Measurements from ENCODE around the gene ESR1. TPM values are rescaled to one million over a fixed set of nuclear protein-coding genes. Genes with fewer than 3 reads are reported as not detected.

ESR1 gene
- total RNA-seq, 2 experiments from 2014 or later, result 0.45 to 1.1 TPM

DNA sequence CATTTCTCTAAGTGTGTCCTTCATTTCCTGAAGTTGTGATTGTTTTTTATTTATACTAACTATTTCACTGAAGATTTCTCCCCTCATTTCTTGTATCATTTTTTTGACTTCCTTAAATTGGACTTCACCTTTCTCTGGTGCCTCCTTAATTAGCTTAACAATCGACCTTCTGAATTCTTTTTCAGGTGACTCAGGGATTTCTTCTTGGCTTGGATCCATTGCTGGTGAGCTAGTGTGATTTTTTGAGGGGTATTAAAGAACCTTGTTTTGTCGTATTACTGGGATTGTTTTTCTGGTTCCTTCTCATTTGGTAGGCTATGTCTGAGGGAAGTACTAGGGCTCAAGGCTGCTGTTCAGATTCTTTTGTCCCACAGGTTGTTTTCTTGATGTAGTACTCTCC, 92.8 kb downstream of the ESR1 start:
- H3K4me1 Mint-ChIP-seq, result no peaks in the 10 kb centered on the region
- no peak overlapping the region for H3K4me3 Mint-ChIP-seq
- peaks cover 9% of the 10 kb centered on the region for H3K9me3 Mint-ChIP-seq
- H3K27me3 Mint-ChIP-seq, result no peaks in the 10 kb centered on the region
- no peak for DNase-seq
- no peak overlapping the region for H3K27ac Mint-ChIP-seq
- peaks cover 2% of the 10 kb centered on the region for H3K36me3 Mint-ChIP-seq

DNA sequence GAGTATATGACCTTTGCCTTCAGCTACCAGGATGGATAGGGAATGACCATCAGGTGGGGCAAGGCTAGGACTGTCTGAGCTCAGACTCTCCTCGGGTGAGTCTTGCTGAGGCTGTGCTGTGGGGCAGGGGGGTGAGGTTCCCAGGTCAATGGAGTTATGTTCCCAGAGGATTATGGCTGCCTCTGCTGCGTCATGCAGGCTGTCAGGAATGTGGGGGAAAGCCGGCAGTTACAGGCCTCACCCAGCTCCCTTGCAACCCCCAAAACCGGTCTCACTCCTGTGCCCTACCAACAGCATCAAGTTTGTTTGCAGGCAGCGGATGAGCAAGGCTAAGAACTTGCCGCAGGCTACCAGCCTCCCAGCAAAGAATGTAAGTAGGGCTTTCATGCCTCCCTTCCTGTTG, 93.5 kb downstream of the ESR1 start:
- Mint-ChIP-seq H3K27ac (no peak overlapping the region), H3K4me3 (no peak overlapping the region), H3K4me1 (no peaks in the 10 kb centered on the region), H3K36me3 (peaks cover 2% of the 10 kb centered on the region), H3K9me3 (peaks cover 9% of the 10 kb centered on the region), H3K27me3 (no peaks in the 10 kb centered on the region)
- DNase-seq, result no peak

DNA sequence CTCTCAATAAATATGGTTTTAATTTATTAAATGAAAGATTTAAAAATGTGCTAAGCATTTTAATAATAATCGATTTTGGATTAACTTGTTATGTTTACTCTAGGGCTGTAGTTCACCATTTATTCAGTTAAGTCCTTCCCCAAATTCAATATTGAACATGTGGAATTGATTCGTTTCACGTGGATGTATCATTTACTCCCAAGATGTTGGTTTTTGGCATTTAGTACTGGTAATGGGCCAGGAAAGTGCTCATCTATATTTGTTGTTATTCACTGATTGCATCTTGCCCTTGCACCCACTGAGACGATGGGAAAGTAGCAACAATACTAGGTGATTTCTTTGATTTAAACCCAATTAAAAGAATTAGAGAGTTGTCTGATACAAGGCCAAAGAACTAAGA, 97.1 kb downstream of the ESR1 start:
- DNase-seq, result no peak
- Mint-ChIP-seq H3K36me3 (peaks cover 2% of the 10 kb centered on the region), H3K9me3 (peaks cover 4% of the 10 kb centered on the region), H3K27ac (no peak overlapping the region), H3K4me1 (no peaks in the 10 kb centered on the region), H3K27me3 (peaks cover 4% of the 10 kb centered on the region), H3K4me3 (no peak overlapping the region)

DNA sequence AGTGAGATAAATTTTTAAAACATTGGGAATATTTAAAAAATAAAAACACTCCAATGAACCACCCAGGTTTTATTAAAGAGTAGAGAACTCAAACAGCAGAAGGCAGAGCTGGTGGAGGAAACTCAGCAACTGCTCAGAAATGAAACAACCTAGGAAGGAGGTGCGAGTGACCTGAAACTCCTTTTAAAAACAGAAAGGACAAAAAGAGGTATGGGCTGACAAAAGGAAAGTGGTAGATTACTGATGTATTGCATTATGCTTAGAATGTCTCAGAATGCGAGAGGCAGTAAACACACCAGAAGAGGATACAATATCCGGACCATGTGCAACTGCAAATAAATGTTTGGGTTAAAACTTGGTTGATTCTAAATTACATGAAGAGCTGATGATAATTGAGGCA, 97.6 kb downstream of the ESR1 start:
- Mint-ChIP-seq H3K4me3 (no peak overlapping the region), H3K36me3 (peaks cover 2% of the 10 kb centered on the region), H3K9me3 (peaks cover 3% of the 10 kb centered on the region), H3K4me1 (no peaks in the 10 kb centered on the region), H3K27me3 (peaks cover 4% of the 10 kb centered on the region), H3K27ac (no peak overlapping the region)
- DNase-seq, result no peak

DNA sequence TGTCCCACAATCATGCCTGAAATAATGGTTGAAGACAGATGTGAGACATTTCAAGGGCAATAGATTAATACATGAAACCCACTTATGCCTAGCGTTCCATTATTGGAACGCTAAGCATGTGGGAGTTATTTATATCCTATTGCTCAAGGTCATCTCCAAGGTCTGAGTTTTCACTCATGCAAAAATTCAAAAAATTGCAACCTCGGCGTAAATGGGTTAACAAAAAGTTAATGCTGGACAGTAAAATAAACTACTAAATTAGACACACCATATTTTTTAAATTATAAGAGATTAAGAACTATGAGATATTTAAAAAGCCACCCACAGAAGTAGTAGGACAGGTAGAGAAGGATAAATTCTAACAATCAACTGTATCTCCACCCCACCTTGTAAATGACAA, 98.4 kb downstream of the ESR1 start:
- H3K27me3 Mint-ChIP-seq, result peaks cover 4% of the 10 kb centered on the region

DNA sequence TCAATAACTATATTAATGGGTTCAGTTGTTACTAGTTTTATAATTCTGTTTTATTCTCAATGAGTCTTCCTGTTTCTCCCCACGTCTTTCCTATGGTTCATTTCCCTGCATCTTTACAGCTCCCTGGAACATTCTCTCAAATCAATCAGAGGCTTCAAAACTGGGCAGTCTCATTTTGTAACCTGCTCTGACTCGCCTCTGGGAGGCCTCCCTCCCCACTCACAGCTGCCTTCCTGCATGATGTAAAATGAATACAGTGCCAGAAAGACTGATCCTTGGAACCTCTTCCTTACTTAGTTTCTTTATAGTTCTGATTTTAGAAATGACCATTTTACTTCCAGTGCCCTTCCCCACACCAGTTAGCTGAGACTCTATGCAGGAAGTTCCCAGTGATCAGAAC, 103.9 kb downstream of the ESR1 start:
- no peak for DNase-seq
- H3K36me3 Mint-ChIP-seq, result no peaks in the 10 kb centered on the region
- no peaks in the 10 kb centered on the region for H3K9me3 Mint-ChIP-seq
- H3K4me3 Mint-ChIP-seq, result no peak overlapping the region
- H3K4me1 Mint-ChIP-seq, result no peaks in the 10 kb centered on the region
- H3K27ac Mint-ChIP-seq, result no peak overlapping the region
- H3K27me3 Mint-ChIP-seq, result peaks cover 4% of the 10 kb centered on the region

More for the DNA sequence above, 98.4 kb downstream of the ESR1 start:
- H3K4me1 Mint-ChIP-seq, result no peaks in the 10 kb centered on the region
- H3K4me3 Mint-ChIP-seq, result no peak overlapping the region
- no peaks in the 10 kb centered on the region for H3K9me3 Mint-ChIP-seq
- no peaks in the 10 kb centered on the region for H3K36me3 Mint-ChIP-seq
- no peak for DNase-seq
- no peak overlapping the region for H3K27ac Mint-ChIP-seq

DNA sequence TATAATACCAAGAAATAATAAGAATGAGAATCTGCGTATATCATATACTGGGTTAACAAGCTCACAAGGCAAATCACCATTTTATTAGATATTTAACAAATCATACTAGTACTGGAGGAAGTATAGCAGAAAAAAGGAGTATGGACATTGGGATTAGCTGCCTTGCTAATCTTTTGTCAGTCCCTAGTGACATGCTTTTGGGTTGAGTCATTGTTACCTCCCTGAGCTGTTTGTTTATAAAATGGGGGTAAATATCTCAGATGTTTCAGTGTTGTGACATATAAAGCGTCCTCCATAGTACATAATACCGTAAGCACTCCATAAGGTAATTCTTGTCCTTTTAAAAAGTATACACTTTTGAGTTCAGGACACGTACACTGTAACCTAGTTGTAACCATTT, 107.0 kb downstream of the ESR1 start:
- no peaks in the 10 kb centered on the region for H3K4me1 Mint-ChIP-seq

DNA sequence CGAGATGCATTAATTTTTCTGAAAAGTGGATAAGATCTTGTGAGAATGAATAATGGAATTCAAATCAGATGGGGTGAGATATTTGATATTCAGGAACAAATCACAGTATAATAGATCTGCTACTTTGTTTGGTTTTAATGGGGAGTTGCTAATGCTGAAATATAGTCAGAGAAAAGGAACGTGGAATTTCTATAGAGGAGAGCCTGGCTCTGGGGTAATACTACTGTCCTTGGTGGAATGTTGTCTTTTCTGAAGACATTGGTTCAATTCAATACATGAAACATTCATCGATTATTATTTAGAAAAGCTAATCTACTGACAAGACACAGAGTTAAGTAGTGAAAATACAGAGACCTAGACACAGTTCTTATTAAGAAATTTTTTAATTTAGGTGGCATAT, 108.6 kb downstream of the ESR1 start:
- Mint-ChIP-seq H3K4me1 (no peaks in the 10 kb centered on the region), H3K27ac (no peak overlapping the region), H3K27me3 (no peaks in the 10 kb centered on the region), H3K4me3 (no peak overlapping the region), H3K9me3 (no peaks in the 10 kb centered on the region), H3K36me3 (no peaks in the 10 kb centered on the region)
- DNase-seq, result no peak

More for the DNA sequence above, 107.0 kb downstream of the ESR1 start:
- Mint-ChIP-seq H3K36me3 (no peaks in the 10 kb centered on the region), H3K9me3 (no peaks in the 10 kb centered on the region), H3K27me3 (no peaks in the 10 kb centered on the region), H3K4me3 (no peak overlapping the region), H3K27ac (no peak overlapping the region)
- no peak for DNase-seq

DNA sequence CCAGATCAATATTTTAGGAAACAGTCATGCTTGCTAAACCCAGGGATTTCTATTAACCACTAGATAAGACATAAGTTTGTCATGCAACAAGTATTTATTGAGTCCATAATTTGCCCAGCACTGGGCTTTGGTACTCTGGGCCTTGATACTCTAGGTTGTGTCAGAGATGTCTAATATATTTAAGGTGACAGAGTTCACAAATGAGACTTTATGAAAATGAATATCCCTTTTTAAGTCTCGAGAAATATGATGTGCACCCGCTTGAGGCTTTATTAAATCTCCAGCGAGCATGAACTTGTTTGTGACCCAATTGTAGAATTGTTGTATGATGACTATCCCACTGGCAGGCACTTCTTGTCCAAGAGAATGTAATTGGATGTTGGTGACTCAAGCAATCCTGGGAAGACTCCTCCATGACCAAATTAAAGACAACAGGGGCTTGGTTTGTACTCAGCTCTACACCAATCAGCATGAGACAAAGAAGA, 109.2 kb downstream of the ESR1 start:
- no peak for DNase-seq
- Mint-ChIP-seq H3K27ac (no peak overlapping the region), H3K9me3 (no peaks in the 10 kb centered on the region), H3K4me1 (no peaks in the 10 kb centered on the region), H3K36me3 (no peaks in the 10 kb centered on the region), H3K27me3 (no peaks in the 10 kb centered on the region), H3K4me3 (no peak overlapping the region)

DNA sequence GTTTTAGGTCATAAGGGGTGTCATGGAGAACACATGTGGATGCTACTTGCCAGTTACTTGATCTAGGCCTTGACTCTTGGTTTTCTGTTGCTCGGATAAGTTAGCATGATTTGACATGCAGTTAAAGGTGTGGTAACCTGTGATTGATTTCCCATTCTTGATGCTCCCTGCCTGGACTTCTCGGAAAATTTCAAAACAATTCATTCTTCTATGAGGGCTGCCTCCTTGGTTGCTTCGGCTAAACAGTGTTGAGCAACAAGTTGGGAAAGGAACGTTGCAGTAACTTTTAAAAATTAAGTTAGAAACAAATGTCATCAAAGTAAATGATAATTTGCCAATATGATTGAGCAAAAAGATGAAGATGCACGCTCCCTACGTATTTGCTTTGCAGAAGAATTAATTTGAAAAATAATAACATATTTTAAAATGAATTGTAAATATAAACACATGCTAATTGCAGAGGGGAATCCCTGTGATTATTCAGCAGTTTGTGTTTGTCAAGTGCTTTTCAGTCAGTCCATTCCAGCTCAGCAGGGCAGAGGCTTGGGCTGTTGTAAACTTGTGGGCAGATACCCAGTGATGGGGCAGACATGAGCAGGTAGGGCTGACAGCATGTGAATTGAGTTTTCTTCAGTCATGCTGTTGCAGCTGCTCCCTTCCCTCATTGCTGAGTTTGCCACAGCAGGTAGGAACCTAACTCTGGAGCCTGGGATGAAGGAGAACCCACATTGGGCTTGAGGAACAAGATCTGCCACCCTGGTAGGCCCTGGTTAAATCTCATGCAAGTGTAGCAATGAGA, 110.2 kb downstream of the ESR1 start:
- no peaks in the 10 kb centered on the region for H3K27me3 Mint-ChIP-seq
- H3K4me3 Mint-ChIP-seq, result no peak overlapping the region
- no peaks in the 10 kb centered on the region for H3K36me3 Mint-ChIP-seq
- H3K4me1 Mint-ChIP-seq, result no peaks in the 10 kb centered on the region
- no peak for DNase-seq
- no peak overlapping the region for H3K27ac Mint-ChIP-seq
- H3K9me3 Mint-ChIP-seq, result peaks cover 3% of the 10 kb centered on the region

DNA sequence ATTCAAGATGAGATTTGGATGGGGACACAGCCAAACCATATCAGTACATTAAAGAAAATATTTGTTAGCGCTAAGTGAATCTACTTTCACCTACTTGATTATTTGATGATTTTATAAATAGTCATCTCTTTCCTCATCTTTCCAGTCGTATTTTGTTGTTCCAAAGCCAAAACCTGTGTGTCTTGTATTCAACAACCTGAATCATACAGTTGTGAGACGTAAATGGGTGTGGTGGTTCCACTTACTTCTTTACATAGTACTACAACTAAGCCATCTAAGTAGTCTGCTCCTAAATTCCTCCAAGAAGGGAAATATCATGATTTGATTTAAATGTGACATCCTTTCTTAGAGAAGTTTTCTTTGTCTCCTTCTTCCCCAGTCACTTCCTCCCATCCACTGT, 132.8 kb downstream of the ESR1 start:
- Mint-ChIP-seq H3K4me3 (no peak overlapping the region), H3K4me1 (no peaks in the 10 kb centered on the region), H3K9me3 (no peaks in the 10 kb centered on the region), H3K27me3 (peaks cover 11% of the 10 kb centered on the region), H3K36me3 (no peaks in the 10 kb centered on the region), H3K27ac (no peak overlapping the region)
- no peak for DNase-seq

DNA sequence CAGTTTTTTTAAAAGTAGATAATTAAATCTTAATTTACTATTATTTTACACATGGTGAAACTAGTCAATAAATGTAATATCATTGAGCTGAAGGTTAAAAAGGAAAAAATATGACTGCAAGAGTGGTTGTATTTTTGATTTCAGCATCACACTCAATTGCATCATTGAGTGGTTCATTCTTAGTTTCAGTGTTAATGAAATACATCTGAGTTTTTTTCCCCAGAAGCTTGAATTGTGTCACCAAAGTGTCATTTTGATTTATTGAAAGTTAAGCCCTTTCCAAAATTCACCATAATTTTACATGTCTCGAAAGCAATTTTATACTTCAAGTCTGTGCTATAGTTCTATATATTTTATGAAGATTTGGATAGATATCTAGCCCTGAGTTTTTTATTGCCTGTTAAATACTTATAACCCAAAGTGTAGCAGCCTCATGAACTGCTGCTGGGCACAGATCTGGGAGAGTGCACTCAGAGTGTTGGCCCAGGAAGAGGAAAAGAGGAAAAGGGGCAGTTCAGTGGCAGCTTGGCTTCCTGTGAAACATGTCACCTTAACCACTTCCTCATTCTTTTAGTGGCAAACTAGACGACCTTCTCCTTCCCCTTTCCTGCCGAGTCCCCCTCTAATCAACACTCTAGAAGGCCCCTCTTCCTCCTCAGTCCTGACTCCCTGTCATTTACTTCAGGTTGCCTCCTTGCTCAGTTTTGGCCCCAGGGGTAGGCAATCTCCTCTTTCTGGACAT, 140.7 kb downstream of the ESR1 start:
- Mint-ChIP-seq H3K4me1 (peaks cover 10% of the 10 kb centered on the region), H3K27ac (peak overlapping the region; percentile 62), H3K9me3 (peaks cover 8% of the 10 kb centered on the region), H3K36me3 (peaks cover 5% of the 10 kb centered on the region), H3K27me3 (no peaks in the 10 kb centered on the region), H3K4me3 (no peak overlapping the region)
- no peak for DNase-seq

DNA sequence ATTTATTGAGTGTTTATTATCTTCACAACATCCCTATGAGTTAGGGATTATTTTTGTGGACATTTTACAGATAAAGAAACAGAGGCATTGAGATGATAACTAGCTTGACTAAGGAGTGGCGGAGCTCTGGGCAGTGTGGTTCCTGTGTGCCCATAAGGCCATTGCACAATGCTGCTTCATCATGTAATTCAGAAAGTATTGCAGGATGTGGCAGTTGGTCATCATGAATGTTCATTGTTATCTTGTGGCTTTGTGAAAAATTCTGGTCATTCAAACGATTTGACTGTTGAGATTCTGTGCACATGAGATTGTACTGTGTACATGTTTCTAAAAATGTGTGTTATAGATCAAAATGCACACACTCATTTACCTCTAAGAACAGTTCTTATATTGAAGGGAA, 150.8 kb downstream of the ESR1 start:
- Mint-ChIP-seq H3K4me3 (no peak overlapping the region), H3K27me3 (peaks cover 34% of the 10 kb centered on the region), H3K36me3 (no peaks in the 10 kb centered on the region), H3K9me3 (peaks cover 7% of the 10 kb centered on the region), H3K27ac (no peak overlapping the region), H3K4me1 (peaks cover 13% of the 10 kb centered on the region)
- no peak for DNase-seq

DNA sequence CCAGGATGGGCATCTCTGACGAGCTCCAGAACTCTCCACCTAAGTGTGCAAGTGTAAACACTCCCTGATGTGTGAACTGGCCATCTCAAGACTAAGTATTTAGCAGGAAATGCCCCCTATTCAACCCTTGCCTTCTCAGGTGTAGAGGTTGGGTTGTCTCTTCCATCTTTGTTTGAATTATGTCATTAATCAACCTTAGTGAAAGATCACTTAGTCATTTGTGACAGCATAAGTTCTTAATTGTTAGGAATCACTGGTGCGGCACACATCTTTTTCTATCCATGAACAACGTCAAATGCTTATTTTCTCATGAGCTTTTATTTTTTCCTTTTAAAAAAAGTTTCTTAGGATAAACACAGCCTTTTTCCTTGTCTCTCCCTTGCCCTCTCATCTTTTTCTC, 151.6 kb downstream of the ESR1 start:
- Mint-ChIP-seq H3K9me3 (peaks cover 7% of the 10 kb centered on the region), H3K36me3 (no peaks in the 10 kb centered on the region), H3K4me1 (peaks cover 13% of the 10 kb centered on the region), H3K27me3 (peaks cover 34% of the 10 kb centered on the region), H3K27ac (no peak overlapping the region), H3K4me3 (no peak overlapping the region)
- DNase-seq, result no peak

DNA sequence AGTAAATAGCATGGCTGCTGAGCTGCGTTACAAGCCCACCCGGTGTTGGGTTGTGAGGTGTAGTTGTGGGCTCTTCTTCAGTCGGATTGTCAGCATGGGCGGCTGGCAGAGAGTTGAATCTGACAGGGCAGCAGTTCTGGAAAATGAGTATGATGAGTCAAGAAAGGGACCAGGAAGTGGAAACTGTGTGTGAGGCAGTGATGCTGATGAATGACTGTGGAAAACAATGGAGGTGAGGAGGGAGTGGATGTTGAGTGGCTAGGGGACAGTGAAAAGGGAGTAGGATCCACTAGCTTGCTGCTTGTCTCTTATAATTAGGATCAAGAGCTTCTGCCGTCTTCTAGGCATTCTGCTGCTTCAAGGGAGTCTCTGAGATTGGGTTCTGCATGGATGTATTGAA, 154.3 kb downstream of the ESR1 start:
- DNase-seq, result no peak
- Mint-ChIP-seq H3K36me3 (no peaks in the 10 kb centered on the region), H3K27me3 (peaks cover 42% of the 10 kb centered on the region), H3K9me3 (peaks cover 7% of the 10 kb centered on the region), H3K27ac (no peak overlapping the region), H3K4me3 (no peak overlapping the region), H3K4me1 (peaks cover 13% of the 10 kb centered on the region)
